HuH-7 (cell line): ENCODE results near the gene ANKRD40.
"Not testable (repeated sequence)": the region's sequence is repeated elsewhere in the genome, so short reads cannot be mapped to it uniquely, and the experiment has no call there.

ENCODE experiments used
- DNase-seq: peaks from one replicate; pipeline ENCODE4 v3.0.0; 2011; ENCODE audit warnings: low spot score

ANKRD40 gene

DNA sequence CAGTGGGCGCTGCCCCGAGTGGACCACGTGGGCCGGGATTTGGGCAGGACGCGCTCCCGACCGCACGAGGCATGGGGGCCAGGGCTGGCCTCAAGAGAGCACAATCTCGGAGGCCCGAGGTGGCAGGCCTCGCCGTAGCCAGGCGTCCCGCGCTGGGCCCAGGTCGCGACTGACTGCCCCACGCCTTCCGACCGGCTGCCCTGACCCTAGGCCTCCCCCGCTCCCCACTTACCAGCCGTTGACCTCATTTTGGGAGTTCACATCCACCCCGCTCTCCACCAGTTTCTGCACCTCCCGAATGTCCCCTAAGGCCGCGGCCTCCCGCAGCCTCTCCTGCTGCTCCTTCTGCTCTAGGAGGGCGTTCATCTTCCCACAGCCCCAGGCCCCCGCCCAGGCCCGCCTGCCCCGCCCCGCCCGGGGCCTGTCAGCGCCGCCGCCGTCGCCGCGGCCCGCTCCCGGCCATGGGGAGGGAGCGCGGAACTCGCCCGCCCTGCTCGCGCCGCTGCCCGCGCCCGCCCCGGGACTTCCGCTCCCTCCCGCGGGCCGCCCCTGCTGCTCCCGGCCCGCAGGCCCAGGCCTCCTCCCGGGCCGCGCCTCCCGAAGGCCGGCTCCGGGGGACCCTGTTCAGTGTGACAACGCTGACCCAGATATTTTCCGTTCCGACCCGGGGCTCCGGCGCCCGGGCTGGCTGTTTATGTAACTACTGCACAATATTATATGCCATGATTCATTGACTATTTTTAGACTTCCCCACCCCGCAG, at the start of gene ANKRD40:
Gene ANKRD40, minus strand, starts transcription at position 626 of the 761 bp plus-strand sequence. Its CDS starts 260 bp downstream, at position 366.
- DNase-seq, result peak; percentile 70

DNA sequence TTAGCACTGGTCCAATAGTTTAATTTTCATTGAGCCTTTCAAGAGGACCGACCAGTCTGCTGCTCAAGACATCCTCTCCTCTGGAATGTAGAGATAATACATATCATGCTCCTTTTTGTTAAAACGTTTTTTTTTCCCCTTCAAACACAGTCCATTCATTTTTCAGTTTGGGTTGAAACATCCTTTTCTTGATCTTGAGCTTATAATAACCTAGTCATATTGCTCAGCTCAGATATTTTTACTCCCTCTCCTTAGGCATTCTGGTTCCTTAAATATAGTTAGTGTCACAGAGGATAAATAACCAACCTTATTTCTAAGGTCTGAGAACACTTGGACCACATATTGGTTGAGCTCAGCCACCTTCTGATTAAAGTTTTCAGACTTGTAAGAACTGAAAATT, 46.8 kb upstream of the ANKRD40 start:
- DNase-seq, result no peak

- DNase-seq, result no peak
Measured at GRCh38 chr17:50749245-50749644, 41.5 kb upstream of the ANKRD40 start.

DNA sequence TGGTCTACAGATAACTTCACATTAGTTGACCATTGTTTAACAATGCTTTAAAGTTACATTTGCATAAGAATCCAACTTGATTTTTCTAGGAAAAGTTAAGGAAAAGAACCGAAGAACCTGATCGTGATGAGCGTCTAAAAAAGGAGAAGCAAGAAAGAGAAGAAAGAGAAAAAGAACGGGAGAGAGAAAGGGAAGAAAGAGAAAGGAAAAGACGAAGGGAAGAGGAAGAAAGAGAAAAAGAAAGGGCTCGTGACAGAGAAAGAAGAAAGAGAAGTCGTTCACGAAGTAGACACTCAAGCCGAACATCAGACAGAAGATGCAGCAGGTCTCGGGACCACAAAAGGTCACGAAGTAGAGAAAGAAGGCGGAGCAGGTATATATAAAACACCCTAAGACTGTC, 37.9 kb upstream of the ANKRD40 start:
- no peak for DNase-seq

GRCh38 chr17:50739098-50739497, 31.4 kb upstream of the ANKRD40 start:
- DNase-seq, result no peak

DNA sequence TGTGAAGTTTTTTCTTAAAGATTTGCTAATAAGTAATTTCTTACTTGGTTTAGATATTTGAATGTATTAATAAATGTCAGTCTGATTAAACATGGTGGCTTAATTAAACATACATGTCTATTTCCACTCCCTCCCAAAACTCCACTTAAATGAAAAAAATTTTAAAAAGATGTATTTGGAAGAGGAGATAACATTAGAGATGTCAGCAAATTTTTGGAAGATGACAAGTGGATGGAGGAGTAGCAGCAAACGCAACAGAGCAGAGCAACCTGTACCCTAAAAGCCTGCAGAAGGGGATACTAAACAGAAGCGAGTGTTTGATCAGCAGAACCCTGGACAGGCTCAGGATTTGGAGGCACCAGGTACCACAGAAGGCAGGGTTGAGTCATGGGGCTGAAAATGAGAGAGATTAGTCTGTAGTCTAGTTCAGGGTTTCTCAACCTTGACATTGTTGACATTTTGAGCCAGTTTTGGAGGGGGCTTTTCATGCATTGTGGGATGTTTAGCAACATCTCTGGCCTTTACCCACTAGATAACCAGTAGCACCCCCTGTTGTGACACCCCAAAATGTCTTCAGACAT, 29.5 kb upstream of the ANKRD40 start:
- DNase-seq, result no peak

- no peak for DNase-seq
Measured at GRCh38 chr17:50735287-50735686, 27.6 kb upstream of the ANKRD40 start.

GRCh38 chr17:50731575-50732460, 24.1 kb upstream of the ANKRD40 start:
- no peak for DNase-seq

GRCh38 chr17:50728881-50729765, 21.4 kb upstream of the ANKRD40 start:
- no peak for DNase-seq

GRCh38 chr17:50728112-50728429, 20.4 kb upstream of the ANKRD40 start:
- DNase-seq, result no peak

GRCh38 chr17:50725769-50726655, 18.3 kb upstream of the ANKRD40 start:
- no peak for DNase-seq

DNA sequence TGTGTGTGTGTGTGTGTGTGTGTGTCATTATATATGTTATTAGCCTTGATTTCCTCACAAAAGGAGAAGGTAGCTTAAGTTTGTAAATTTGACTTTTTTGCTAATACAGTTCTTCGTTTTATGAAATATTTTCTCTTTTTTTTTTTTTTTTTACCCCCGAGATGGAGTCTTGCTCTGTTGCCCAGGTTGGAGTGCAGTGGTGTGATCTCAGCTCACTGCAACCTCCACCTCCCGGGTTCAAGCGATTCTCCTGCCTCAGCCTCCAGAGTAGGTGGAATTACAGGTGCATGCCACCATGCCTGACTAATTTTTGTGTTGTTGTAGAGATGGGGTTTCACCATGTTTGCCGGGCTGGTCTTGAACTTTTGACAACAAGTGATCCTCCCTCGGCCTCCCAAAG, 16.9 kb upstream of the ANKRD40 start:
- not testable (repeated sequence) for DNase-seq

DNA sequence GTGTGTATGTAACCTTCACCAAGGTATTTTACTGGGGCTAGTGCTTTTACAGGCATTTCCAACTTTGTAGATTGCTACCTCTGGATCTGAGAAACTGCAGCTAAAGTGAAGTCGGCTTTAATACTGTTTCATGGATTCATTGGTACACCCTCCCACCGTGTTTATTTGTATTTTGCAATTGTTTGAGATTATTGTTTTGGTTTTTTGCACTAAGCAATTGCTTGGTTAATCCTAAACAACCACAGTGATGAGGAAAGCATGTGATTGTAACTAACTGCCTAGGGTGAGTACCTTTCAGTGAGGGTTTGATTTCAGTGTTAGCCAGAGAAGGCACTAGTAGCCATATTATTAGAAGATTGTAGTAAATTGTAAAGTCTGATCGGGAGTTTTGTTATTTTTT, 15.0 kb upstream of the ANKRD40 start:
- DNase-seq, result no peak

DNA sequence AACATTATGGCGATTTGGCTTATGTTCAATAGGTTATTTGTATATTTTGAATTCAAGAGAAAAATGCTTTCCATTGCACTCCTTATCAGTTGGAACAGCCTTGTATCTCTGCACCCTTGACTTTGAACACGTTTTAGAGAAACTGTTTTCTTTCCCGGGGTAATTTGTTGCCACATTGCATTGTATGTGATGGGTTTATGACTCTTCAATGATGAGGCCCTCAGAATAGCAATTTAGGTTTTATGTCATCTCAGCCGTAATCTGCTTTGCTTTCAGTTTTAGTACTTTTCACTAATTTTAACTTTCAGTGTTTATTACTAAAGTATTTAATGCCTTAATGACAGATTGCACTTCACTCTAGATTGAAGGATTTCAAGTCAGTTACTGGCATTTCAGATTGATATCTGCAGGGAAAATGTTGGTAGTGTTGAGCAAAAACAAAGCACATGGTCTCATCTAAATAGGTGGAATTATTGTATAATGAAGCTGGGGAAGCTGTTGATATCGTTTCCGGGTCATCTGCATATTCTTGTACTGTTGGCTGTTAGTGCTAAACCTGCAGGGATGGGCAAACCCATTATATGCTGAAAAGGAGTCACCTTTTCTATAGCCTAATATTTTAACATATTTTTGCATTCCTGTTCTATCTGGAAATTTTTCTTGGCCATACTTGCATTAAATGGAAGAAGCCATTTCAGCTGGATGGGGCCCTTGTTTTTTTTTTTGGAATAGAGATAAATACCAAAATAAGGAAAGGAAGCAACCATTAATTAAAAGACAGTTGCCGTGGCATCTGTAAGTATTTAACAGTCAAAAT, 13.7 kb upstream of the ANKRD40 start:
- no peak for DNase-seq

- no peak for DNase-seq
Measured at GRCh38 chr17:50719924-50720794, 12.4 kb upstream of the ANKRD40 start.

- DNase-seq, result peak; percentile 92
Measured at GRCh38 chr17:50719144-50719923, 11.6 kb upstream of the ANKRD40 start, which contains the start of gene LUC7L3. LUC7L3 (plus strand) TSS chr17:50719603; CDS start chr17:50719733, 130 bp downstream.

GRCh38 chr17:50715471-50715870, 7.8 kb upstream of the ANKRD40 start:
- no peak for DNase-seq

DNA sequence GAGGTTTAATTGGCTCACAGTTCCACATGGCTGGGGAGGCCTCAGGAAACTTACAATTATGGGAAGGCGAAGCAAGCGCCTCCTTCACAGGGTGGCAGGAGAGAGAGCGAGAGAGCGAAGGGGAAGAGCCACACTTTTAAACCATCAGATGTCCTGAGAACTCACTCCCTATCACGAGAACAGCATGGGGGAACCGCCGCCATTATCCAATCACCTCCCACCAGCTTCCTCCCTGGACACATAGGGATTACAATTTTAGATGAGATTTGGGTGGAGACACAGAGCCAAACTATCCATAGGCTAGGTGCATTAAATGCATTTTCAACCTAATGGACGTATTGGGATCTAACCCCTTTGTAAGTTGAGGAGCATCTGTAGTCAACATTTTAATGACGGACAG, 4.9 kb upstream of the ANKRD40 start:
- DNase-seq, result no peak
